ENCODE data around the gene RUBCNL. TPM values are rescaled to one million over a fixed set of nuclear protein-coding genes. Genes with fewer than 3 reads are reported as not detected.

RUBCNL gene
- total RNA-seq, 4 donors from 2014 or later = 0.48 to 0.85 (median 0.76) TPM; not detected in 1

DNA sequence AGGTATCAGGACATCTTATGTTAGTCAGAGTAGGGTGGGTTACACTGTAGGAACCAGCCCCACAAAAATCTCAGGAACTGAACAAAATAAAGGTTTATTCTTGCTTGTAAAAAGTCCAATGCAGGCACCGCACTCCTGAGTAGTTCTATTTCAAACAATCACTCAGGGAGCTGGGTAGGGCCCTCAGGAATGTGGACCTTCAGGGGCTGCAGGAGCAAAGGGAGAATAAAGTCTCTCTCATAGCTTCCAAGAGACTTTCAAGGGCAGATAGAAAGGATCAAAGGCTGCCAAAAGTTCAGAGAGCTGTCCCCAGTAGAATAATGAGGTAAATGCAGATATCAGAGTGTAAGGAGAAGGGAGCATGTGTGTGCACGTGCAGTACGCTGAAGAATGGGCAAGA, 49.4 kb downstream of the RUBCNL start:
- H3K27me3 ChIP-seq = no peaks in the 10 kb centered on the region
- intact Hi-C loops (cut with DNase I) = no loop called here
- DNase-seq = no peak
- H3K27ac ChIP-seq = no peak overlapping the region
- TF ChIP-seq, protein P1, sequence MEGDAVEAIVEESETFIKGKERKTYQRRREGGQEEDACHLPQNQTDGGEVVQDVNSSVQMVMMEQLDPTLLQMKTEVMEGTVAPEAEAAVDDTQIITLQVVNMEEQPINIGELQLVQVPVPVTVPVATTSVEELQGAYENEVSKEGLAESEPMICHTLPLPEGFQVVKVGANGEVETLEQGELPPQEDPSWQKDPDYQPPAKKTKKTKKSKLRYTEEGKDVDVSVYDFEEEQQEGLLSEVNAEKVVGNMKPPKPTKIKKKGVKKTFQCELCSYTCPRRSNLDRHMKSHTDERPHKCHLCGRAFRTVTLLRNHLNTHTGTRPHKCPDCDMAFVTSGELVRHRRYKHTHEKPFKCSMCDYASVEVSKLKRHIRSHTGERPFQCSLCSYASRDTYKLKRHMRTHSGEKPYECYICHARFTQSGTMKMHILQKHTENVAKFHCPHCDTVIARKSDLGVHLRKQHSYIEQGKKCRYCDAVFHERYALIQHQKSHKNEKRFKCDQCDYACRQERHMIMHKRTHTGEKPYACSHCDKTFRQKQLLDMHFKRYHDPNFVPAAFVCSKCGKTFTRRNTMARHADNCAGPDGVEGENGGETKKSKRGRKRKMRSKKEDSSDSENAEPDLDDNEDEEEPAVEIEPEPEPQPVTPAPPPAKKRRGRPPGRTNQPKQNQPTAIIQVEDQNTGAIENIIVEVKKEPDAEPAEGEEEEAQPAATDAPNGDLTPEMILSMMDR (IDR thresholded peaks at IDR 0.05) = no peak
- TF ChIP-seq POLR2A (IDR thresholded peaks at IDR 0.05) = no peak
- H3K36me3 ChIP-seq = no peaks in the 10 kb centered on the region
- H3K4me3 ChIP-seq = no peak overlapping the region
- no peaks in the 10 kb centered on the region for H3K9me3 ChIP-seq
- 44 to 70% methylated on average over 3 of the region's 3 CpGs for WGBS, 2 donors
- H3K4me1 ChIP-seq = no peaks in the 10 kb centered on the region

DNA sequence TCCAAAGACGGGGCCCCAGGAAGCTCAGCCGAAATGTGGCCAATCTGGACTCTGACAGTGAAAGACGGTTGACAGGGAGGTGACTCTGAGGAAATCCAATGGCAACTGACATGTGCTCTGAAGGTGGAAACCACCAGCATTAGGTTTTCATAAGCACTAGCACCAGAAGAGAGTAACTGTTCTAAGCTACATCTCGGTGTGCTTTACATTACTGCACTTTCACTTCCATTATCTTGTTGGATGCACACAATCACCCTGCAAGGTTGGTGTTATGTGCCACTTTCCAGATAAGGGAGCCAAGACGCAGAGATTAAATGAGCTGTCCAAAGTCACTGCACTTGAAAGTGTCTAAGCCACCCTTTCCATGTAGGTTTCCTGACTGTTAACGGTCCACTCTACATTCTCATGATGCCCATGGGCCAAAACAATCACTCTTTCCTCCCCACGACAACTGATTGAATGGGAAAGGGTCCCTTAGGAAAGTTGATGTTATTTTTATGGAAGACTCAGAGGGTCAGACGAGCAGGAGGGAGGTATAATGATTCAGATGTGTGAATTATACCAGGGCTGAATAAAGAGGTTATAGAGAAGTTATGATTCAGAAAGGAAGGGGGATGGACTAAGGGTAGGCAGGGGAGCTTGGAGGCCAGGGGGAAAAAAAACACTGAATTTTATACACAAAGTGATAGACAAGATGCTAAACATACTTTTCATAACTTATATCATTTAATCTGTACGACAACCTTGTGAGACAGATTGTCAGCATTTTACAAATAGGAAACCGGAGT, 52.8 kb downstream of the RUBCNL start:
- Histone ChIP-seq H3K4me1 (no peaks in the 10 kb centered on the region), H3K9me3 (no peaks in the 10 kb centered on the region), H3K27me3 (no peaks in the 10 kb centered on the region), H3K27ac (no peak overlapping the region), H3K36me3 (no peaks in the 10 kb centered on the region), H3K4me3 (no peak overlapping the region)
- TF ChIP-seq, protein P1 (IDR thresholded peaks at IDR 0.05) = no peak
- TF ChIP-seq POLR2A (IDR thresholded peaks at IDR 0.05) = no peak
- WGBS, 2 donors = 73 to 79% methylated on average over 10 of the region's 10 CpGs
- DNase-seq = no peak
- intact Hi-C loops (cut with DNase I) = no loop called here

DNA sequence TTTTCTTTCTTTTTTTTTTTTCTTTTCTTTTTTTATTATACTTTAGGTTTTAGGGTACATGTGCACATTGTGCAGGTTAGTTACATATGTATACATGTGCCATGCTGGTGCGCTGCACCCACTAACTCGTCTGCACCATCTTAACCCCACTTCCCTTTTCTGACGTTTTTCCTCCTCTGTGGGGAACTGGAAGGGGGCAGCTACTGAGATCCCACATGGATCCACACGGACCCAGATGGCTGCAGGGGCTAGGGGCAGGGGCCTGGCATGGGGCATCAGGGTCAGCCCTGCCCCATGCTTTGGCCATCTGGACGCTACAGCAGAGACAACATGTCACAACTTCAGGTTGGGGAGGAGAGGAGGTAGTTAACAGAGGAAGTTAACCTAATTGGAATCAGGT, 54.3 kb downstream of the RUBCNL start:
- Histone ChIP-seq H3K27ac (no peak overlapping the region), H3K36me3 (no peaks in the 10 kb centered on the region), H3K4me1 (no peaks in the 10 kb centered on the region), H3K9me3 (no peaks in the 10 kb centered on the region), H3K4me3 (no peak overlapping the region), H3K27me3 (no peaks in the 10 kb centered on the region)
- no peak for DNase-seq
- WGBS, 2 donors = 61 to 87% methylated on average over 3 to 5 of the region's 5 CpGs
- TF ChIP-seq POLR2A (IDR thresholded peaks at IDR 0.05) = no peak
- TF ChIP-seq, protein P1 (IDR thresholded peaks at IDR 0.05) = no peak
- intact Hi-C loops (cut with DNase I) = no loop called here

DNA sequence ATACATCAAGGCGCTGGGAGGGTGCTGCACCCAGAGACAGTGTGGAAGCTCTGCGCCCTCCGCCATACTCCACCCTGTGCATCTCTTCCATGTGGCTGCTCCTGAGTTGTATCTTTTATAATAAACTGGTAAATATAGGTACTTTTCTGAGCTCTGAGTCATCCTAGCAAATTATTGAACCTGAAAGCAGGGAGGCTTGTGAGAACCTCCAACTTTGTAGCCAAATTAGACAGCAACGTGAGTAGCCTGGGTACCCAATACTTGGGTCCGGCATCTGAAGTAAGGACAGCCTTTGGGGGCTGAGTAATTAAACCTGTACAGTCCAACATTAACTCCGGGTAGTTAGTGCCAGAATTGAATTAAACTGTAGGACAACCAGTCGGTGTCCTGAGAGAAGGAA, 57.4 kb downstream of the RUBCNL start:
- Histone ChIP-seq H3K4me1 (no peaks in the 10 kb centered on the region), H3K4me3 (no peak overlapping the region), H3K27ac (no peak overlapping the region), H3K27me3 (no peaks in the 10 kb centered on the region), H3K9me3 (no peaks in the 10 kb centered on the region), H3K36me3 (no peaks in the 10 kb centered on the region)
- intact Hi-C loops (cut with DNase I) = no loop called here
- TF ChIP-seq, protein P1 (IDR thresholded peaks at IDR 0.05) = no peak
- TF ChIP-seq POLR2A (IDR thresholded peaks at IDR 0.05) = no peak
- no peak for DNase-seq
- WGBS, 2 donors = 74 to 89% methylated on average over 7 of the region's 7 CpGs

DNA sequence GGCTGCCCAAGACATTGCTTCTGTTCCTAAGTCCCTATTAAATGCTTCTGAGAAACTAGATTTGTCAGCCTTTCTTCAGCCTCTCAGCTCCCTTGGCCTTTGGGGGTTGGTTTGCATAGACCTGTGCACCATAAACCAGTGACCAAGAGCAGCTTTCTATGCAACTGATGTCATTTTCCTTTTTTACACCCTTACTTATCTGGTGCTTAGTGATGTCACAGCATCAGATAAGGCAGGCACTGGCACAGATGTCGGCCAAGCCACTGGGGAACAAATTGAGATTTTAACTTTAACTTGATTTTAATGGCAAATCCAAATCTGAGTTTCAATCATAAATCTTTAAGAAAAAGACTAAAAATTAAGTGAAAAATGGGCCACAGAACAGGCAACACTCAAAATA, 59.8 kb downstream of the RUBCNL start:
- DNase-seq = no peak
- intact Hi-C loops (cut with DNase I) = no loop called here
- H3K27me3 ChIP-seq = no peaks in the 10 kb centered on the region
- no peaks in the 10 kb centered on the region for H3K4me1 ChIP-seq
- TF ChIP-seq POLR2A (IDR thresholded peaks at IDR 0.05) = no peak
- TF ChIP-seq, protein P1 (IDR thresholded peaks at IDR 0.05) = no peak
- 69 to 75% methylated on average over 1 of the region's 1 CpG for WGBS, 2 donors
- H3K9me3 ChIP-seq = no peaks in the 10 kb centered on the region
- no peaks in the 10 kb centered on the region for H3K36me3 ChIP-seq
- no peak overlapping the region for H3K27ac ChIP-seq
- H3K4me3 ChIP-seq = no peak overlapping the region
